WTC11 (cell line): Measurements from ENCODE around the gene ATG7.
"Not testable (repeated sequence)": the region's sequence is repeated elsewhere in the genome, so short reads cannot be mapped to it uniquely, and the experiment has no call there.

Experiments
- CREM ChIP-seq: sonication (generic); formaldehyde crosslinking; IDR thresholded peaks from 2 replicates; pipeline ENCODE4 v1.8.1; 2022; ENCODE audit warnings: mild to moderate bottlenecking, missing genetic modification reagents, moderate library complexity
- ELF4 ChIP-seq: sonication (generic); formaldehyde crosslinking; IDR thresholded peaks from 2 replicates; pipeline ENCODE4 v1.8.1; 2022; ENCODE audit warnings: low read depth, mild to moderate bottlenecking, moderate library complexity, missing genetic modification reagents
- JUN ChIP-seq: sonication (generic); formaldehyde crosslinking; IDR thresholded peaks from 2 replicates; pipeline ENCODE4 v1.8.0; 2023; ENCODE audit warnings: mild to moderate bottlenecking, missing genetic modification reagents
- NFYB ChIP-seq: sonication (generic); formaldehyde crosslinking; conservative IDR thresholded peaks from 2 replicates; pipeline ENCODE4 v1.8.0; 2022; ENCODE audit warnings: low read depth, missing genetic modification reagents
- NR3C1 ChIP-seq: sonication (generic); formaldehyde crosslinking; conservative IDR thresholded peaks from 2 replicates; pipeline ENCODE4 v1.8.1; 2023; ENCODE audit warnings: low read depth, mild to moderate bottlenecking, missing genetic modification reagents
- SP1 ChIP-seq: sonication (generic); formaldehyde crosslinking; conservative IDR thresholded peaks from 2 replicates; pipeline ENCODE4 v1.8.1; 2022; ENCODE audit warnings: missing genetic modification reagents
- TCF7 ChIP-seq: sonication (generic); formaldehyde crosslinking; IDR thresholded peaks from 2 replicates; pipeline ENCODE4 v1.8.0; 2022; ENCODE audit warnings: mild to moderate bottlenecking, low read depth, missing genetic modification reagents, moderate library complexity
- ZBTB21 ChIP-seq: sonication (generic); formaldehyde crosslinking; IDR thresholded peaks from 2 replicates; pipeline ENCODE4 v1.8.1; 2023; ENCODE audit warnings: mild to moderate bottlenecking, missing genetic modification reagents, borderline replicate concordance
- ZNF396 ChIP-seq: fragments of 250-450 bp; sonication (Bioruptor Pico); IDR thresholded peaks from 2 replicates; pipeline ENCODE4 v1.8.0; 2021; ENCODE audit warnings: mild to moderate bottlenecking, moderate library complexity, borderline replicate concordance
- TF ChIP-seq, protein P1 (sequence below): sonication (generic); formaldehyde crosslinking; IDR thresholded peaks from 2 replicates; pipeline ENCODE4 v1.8.0; 2022; ENCODE audit warnings: mild to moderate bottlenecking, missing genetic modification reagents
- TF ChIP-seq, protein P2 (sequence below): fragments of 200-600 bp; IDR thresholded peaks from 2 replicates; pipeline ENCODE4 v1.8.0; 2022; ENCODE audit warnings: antibody characterized with exemption
- TF ChIP-seq, protein P3 (sequence below): sonication (generic); formaldehyde crosslinking; IDR thresholded peaks from 2 replicates; pipeline ENCODE4 v1.8.1; 2023; ENCODE audit warnings: mild to moderate bottlenecking, missing genetic modification reagents
- TF ChIP-seq, protein P4 (sequence below): sonication (generic); formaldehyde crosslinking; IDR thresholded peaks from 2 replicates; pipeline ENCODE4 v1.8.0; 2022; ENCODE audit warnings: mild to moderate bottlenecking, missing genetic modification reagents

DNA sequence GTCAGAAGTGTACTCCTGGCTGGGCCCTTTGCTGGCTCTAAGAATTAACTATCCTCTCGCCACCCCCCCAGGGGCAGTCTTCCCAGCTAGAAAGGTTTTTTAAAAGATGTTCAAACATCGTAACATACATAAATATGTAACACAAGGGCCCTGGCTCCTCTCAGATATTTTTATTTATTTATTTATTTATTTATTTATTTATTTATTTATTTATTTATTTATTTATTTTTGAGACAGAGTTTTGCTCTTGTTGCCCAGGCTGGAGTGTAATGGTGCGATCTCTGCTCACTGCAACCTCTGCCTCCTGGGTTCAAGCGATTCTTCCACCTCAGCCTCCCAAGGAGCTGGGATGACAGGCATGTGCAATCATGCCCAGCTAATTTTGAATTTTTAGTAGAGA, 190.5 kb downstream of the ATG7 start:
- TF ChIP-seq, protein P1, sequence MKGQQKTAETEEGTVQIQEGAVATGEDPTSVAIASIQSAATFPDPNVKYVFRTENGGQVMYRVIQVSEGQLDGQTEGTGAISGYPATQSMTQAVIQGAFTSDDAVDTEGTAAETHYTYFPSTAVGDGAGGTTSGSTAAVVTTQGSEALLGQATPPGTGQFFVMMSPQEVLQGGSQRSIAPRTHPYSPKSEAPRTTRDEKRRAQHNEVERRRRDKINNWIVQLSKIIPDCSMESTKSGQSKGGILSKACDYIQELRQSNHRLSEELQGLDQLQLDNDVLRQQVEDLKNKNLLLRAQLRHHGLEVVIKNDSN (CRISPR knock-in tag) = not testable (repeated sequence)
- TF ChIP-seq, protein P2, sequence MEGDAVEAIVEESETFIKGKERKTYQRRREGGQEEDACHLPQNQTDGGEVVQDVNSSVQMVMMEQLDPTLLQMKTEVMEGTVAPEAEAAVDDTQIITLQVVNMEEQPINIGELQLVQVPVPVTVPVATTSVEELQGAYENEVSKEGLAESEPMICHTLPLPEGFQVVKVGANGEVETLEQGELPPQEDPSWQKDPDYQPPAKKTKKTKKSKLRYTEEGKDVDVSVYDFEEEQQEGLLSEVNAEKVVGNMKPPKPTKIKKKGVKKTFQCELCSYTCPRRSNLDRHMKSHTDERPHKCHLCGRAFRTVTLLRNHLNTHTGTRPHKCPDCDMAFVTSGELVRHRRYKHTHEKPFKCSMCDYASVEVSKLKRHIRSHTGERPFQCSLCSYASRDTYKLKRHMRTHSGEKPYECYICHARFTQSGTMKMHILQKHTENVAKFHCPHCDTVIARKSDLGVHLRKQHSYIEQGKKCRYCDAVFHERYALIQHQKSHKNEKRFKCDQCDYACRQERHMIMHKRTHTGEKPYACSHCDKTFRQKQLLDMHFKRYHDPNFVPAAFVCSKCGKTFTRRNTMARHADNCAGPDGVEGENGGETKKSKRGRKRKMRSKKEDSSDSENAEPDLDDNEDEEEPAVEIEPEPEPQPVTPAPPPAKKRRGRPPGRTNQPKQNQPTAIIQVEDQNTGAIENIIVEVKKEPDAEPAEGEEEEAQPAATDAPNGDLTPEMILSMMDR = not testable (repeated sequence)
- TF ChIP-seq ZBTB21; ELF4 (CRISPR knock-in tag); NR3C1 (CRISPR knock-in tag); NFYB (CRISPR knock-in tag); CREM (CRISPR knock-in tag); TCF7; SP1; ZNF396 (CRISPR knock-in tag); JUN (CRISPR knock-in tag): not testable (repeated sequence)
- TF ChIP-seq, protein P3, sequence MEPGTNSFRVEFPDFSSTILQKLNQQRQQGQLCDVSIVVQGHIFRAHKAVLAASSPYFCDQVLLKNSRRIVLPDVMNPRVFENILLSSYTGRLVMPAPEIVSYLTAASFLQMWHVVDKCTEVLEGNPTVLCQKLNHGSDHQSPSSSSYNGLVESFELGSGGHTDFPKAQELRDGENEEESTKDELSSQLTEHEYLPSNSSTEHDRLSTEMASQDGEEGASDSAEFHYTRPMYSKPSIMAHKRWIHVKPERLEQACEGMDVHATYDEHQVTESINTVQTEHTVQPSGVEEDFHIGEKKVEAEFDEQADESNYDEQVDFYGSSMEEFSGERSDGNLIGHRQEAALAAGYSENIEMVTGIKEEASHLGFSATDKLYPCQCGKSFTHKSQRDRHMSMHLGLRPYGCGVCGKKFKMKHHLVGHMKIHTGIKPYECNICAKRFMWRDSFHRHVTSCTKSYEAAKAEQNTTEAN (CRISPR knock-in tag) = not testable (repeated sequence)
- TF ChIP-seq, protein P4, sequence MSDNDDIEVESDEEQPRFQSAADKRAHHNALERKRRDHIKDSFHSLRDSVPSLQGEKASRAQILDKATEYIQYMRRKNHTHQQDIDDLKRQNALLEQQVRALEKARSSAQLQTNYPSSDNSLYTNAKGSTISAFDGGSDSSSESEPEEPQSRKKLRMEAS (CRISPR knock-in tag) = not testable (repeated sequence)
